Endodermal cell (in vitro differentiated cells): Measurements from ENCODE around the gene PRELP. TPM values are rescaled to one million over a fixed set of nuclear protein-coding genes. Genes with fewer than 3 reads are reported as not detected.
A peak's percentile ranks its signal among the peaks of the same experiment; 100 is the strongest.

Experiments
- DNase-seq: peaks from one replicate; pipeline ENCODE4 v3.0.0-alpha.2; 2017
- H3K27ac ChIP-seq: 2 replicates; pipeline ENCODE4 v1.5.1; 2013; ENCODE audit warnings: mild to moderate bottlenecking, low read depth, low read length, moderate library complexity
- H3K27me3 ChIP-seq: 2 replicates; pipeline ENCODE4 v1.6.1; 2013; ENCODE audit warnings: mild to moderate bottlenecking, low read length, moderate library complexity; ENCODE audit not compliant: insufficient read depth, control insufficient read depth, poor library complexity, severe bottlenecking
- H3K36me3 ChIP-seq: 2 replicates; pipeline ENCODE4 v1.7.0; 2013; ENCODE audit warnings: mild to moderate bottlenecking, low read length, moderate library complexity; ENCODE audit not compliant: control insufficient read depth, insufficient read depth
- H3K4me1 ChIP-seq: one replicate; pipeline ENCODE4 v1.7.0; 2013; ENCODE audit warnings: low read length; ENCODE audit not compliant: control insufficient read depth, insufficient read depth
- H3K4me3 ChIP-seq: 2 replicates; pipeline ENCODE4 v1.5.1; 2013; ENCODE audit warnings: mild to moderate bottlenecking, low read length, moderate library complexity
- H3K9ac ChIP-seq: 2 replicates; pipeline ENCODE4 v1.6.1; 2013; ENCODE audit warnings: mild to moderate bottlenecking, low read length, moderate library complexity; ENCODE audit not compliant: poor library complexity, severe bottlenecking; ENCODE audit errors: extremely low read depth
- H3K9me3 ChIP-seq: 2 replicates; pipeline ENCODE4 v1.6.1; 2013; ENCODE audit warnings: mild to moderate bottlenecking, low read length, moderate library complexity; ENCODE audit not compliant: control insufficient read depth
- H3K27ac Mint-ChIP-seq: 2 replicates; pipeline ENCODE4 v1.8.0; 2020; ENCODE audit warnings: mixed read lengths
- H3K27me3 Mint-ChIP-seq: 2 replicates; pipeline ENCODE4 v1.8.0; 2021; ENCODE audit warnings: mild to moderate bottlenecking, mixed read lengths; ENCODE audit not compliant: insufficient read depth
- H3K36me3 Mint-ChIP-seq: 2 replicates; pipeline ENCODE4 v1.8.0; 2020; ENCODE audit warnings: low read depth, mixed read lengths
- H3K4me1 Mint-ChIP-seq: 2 replicates; pipeline ENCODE4 v1.8.0; 2020; ENCODE audit warnings: mixed read lengths
- H3K4me3 Mint-ChIP-seq: 2 replicates; pipeline ENCODE4 v1.8.0; 2020; ENCODE audit warnings: mild to moderate bottlenecking, moderate library complexity, mixed read lengths
- H3K9me3 Mint-ChIP-seq: 2 replicates; pipeline ENCODE4 v1.8.0; 2020; ENCODE audit warnings: mild to moderate bottlenecking, mixed read lengths
- CTCF ChIP-seq: fragments of 200-600 bp; sonication (generic); conservative IDR thresholded peaks from 2 replicates; pipeline ENCODE4 v1.5.0; 2021; ENCODE audit warnings: antibody characterized with exemption, mild to moderate bottlenecking
- WGBS, 2 experiments: methylation state at CpG; one replicate each; pipeline versions ENCODE4 v1.1.5 to v1.1.7; 2013; ENCODE audit warnings: missing lambda C conversion rate in 2 of 2, mixed read lengths in 1 of 2; ENCODE audit not compliant: insufficient coverage in 1 of 2, insufficient read length in 1 of 2; 5-methylcytosine and 5-hydroxymethylcytosine counted together
- total RNA-seq, 2 donors: library from RNA; stranded (reverse); fragmentation: NEBNext Ultra II Directional in 1 of 2; extraction: Animal tissue kit (Norgen Biotek cat#: 25700) in 1 of 2; gene quantifications; 2 replicates in 1 of 2; 3 replicates in 1 of 2; pipeline ENCODE4 v1.2.1, GENCODE V29; 2021

Gene PRELP
- total RNA-seq, 2 donors from 2014 or later = 0.66 to 3.9 TPM

GRCh38 chr1:203527013-203527412 is 51.4 kb downstream of the PRELP start:
- no peak for DNase-seq
- Histone ChIP-seq H3K4me3 (no peak overlapping the region), H3K27ac (no peak overlapping the region), H3K4me1 (no peaks in the 10 kb centered on the region), H3K9ac (no peak overlapping the region), H3K27me3 (no peaks in the 10 kb centered on the region), H3K9me3 (no peaks in the 10 kb centered on the region), H3K36me3 (no peaks in the 10 kb centered on the region)
- H3K9me3 Mint-ChIP-seq = no peaks in the 10 kb centered on the region
- no peak for TF ChIP-seq CTCF
- H3K27me3 Mint-ChIP-seq = peaks cover 4% of the 10 kb centered on the region
- H3K4me3 Mint-ChIP-seq = no peak overlapping the region
- H3K36me3 Mint-ChIP-seq = no peaks in the 10 kb centered on the region
- H3K27ac Mint-ChIP-seq = no peak overlapping the region
- no peaks in the 10 kb centered on the region for H3K4me1 Mint-ChIP-seq

DNA sequence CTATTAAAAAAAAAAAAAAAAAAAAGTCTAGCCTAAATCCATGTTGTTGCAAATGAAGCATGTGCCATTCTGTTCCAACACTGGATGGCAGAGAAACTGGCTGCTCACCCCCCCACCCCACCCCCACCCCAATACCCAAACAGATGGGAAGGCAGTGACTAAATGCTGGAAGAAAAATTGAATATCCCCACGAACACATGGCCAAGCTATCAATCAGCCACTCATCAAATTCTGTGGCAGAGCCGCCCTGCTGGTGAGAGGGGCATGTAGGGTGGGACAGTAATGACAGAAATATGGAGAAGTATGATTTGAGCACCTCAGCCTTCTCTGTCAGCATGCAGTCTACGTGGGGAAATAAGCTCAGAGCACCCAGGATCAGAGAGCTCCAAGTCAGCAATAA is 52.5 kb downstream of the PRELP start:
- DNase-seq = peak; percentile 44
- H3K27me3 ChIP-seq = no peaks in the 10 kb centered on the region
- Mint-ChIP-seq H3K4me3 (no peak overlapping the region), H3K4me1 (no peaks in the 10 kb centered on the region), H3K36me3 (no peaks in the 10 kb centered on the region), H3K27ac (no peak overlapping the region), H3K27me3 (peaks cover under 1% of the 10 kb centered on the region), H3K9me3 (no peaks in the 10 kb centered on the region)
- H3K9ac ChIP-seq = no peak overlapping the region
- WGBS, 2 experiments = 95% methylated on average over 3 of the region's 3 CpGs; no CpG with 5 or more reads in 1 of the 2 experiments
- H3K27ac ChIP-seq = no peak overlapping the region
- H3K4me3 ChIP-seq = no peak overlapping the region
- peak; percentile 49 for TF ChIP-seq CTCF
- H3K4me1 ChIP-seq = no peaks in the 10 kb centered on the region
- H3K9me3 ChIP-seq = no peaks in the 10 kb centered on the region
- no peaks in the 10 kb centered on the region for H3K36me3 ChIP-seq

DNA sequence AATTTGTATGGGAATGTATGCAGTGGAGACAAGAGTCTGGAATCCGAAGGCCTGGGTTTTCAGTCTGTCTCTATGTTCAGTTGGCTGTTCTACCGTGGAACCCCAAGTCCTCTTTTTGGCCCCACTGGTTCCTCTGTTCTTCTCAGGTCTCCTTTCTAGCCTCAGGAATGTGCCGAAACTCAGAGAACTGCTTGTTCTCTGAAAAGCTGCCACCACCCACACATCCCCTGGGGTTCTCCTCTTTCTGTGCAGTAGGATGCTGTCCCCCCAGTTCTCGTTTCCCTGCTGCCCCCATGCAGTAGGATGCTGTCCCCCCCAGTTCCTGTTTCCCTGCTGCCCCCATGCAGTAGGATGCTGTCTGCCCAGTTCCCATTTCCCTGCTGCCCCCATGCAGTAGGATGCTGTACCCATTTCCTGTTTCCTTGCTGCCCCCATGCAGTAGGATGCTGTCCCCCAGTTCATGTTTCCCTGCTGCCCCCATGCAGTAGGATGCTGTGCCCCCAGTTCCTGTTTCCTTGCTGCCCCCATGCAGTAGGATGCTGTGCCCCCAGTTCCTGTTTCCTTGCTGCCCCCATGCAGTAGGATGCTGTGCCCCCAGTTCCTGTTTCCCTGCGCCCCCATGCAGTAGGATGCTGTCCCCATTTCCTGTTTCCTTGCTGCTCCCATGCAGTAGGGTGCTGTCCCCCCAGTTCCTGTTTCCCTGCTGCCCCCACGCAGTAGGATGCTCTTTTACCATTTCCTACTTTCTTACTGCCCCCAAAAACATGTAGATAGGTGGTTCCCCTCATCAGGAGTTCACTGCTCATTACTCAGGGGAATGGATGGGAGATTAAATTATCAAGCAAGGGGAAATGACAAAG is 53.6 kb downstream of the PRELP start:
- no peaks in the 10 kb centered on the region for H3K27me3 Mint-ChIP-seq
- no peak overlapping the region for H3K27ac ChIP-seq
- no peak overlapping the region for H3K4me3 ChIP-seq
- H3K27me3 ChIP-seq = no peaks in the 10 kb centered on the region
- H3K4me1 ChIP-seq = no peaks in the 10 kb centered on the region
- no peak for TF ChIP-seq CTCF
- H3K9me3 Mint-ChIP-seq = no peaks in the 10 kb centered on the region
- peak; percentile 31 for DNase-seq
- 80 to 91% methylated on average over 3 to 6 of the region's 6 CpGs for WGBS, 2 experiments
- no peaks in the 10 kb centered on the region for H3K9me3 ChIP-seq
- H3K36me3 ChIP-seq = no peaks in the 10 kb centered on the region
- H3K36me3 Mint-ChIP-seq = no peaks in the 10 kb centered on the region
- no peaks in the 10 kb centered on the region for H3K4me1 Mint-ChIP-seq
- H3K9ac ChIP-seq = no peak overlapping the region
- H3K4me3 Mint-ChIP-seq = no peak overlapping the region
- no peak overlapping the region for H3K27ac Mint-ChIP-seq
